Activated T-helper 1 cell treated with anti-CD3 and anti-CD28 coated beads, Interleukin-2, amount 50 U/mL, for 16 hours (primary cell): ENCODE data around the gene DDHD1.
"Not testable (repeated sequence)": the region's sequence is repeated elsewhere in the genome, so short reads cannot be mapped to it uniquely, and the experiment has no call there.

Source experiments
- DNase-seq, 2 donors: peaks; one replicate each; pipeline ENCODE4 v3.0.0-alpha.2; 2020; ENCODE audit warnings: low read depth in 1 of 2, low spot score in 1 of 2

The DDHD1 gene

GRCh38 chr14:53152887-53153701 lies at the start of gene DDHD1:
Gene DDHD1 (minus strand): TSS chr14:53153323. CDS start chr14:53153098, 225 bp downstream.
- peak; percentile 69 to 80 for DNase-seq

- no peak for DNase-seq
Measured at GRCh38 chr14:53195949-53196348, 42.8 kb upstream of the DDHD1 start.

- no peak for DNase-seq
Measured at GRCh38 chr14:53193193-53193592, 40.1 kb upstream of the DDHD1 start.

- no peak for DNase-seq
Measured at GRCh38 chr14:53192052-53192760, 39.1 kb upstream of the DDHD1 start.

GRCh38 chr14:53190938-53191337 lies 37.8 kb upstream of the DDHD1 start:
- peak in 1 of 2 donors; percentile 35 for DNase-seq

GRCh38 chr14:53187921-53188463 lies 34.9 kb upstream of the DDHD1 start:
- no peak for DNase-seq

GRCh38 chr14:53186532-53186931 lies 33.4 kb upstream of the DDHD1 start:
- no peak for DNase-seq

- DNase-seq = no peak
Measured at GRCh38 chr14:53183611-53184010, 30.5 kb upstream of the DDHD1 start.

GRCh38 chr14:53183056-53183455 lies 29.9 kb upstream of the DDHD1 start:
- DNase-seq = no peak

- peak in 1 of 2 donors; percentile 6 for DNase-seq
Measured at GRCh38 chr14:53181463-53182081, 28.4 kb upstream of the DDHD1 start.

- peak in 1 of 2 donors; percentile 35 for DNase-seq
Measured at GRCh38 chr14:53180272-53181221, 27.4 kb upstream of the DDHD1 start.

- DNase-seq = not testable (repeated sequence)
Measured at GRCh38 chr14:53179486-53180005, 26.4 kb upstream of the DDHD1 start.

GRCh38 chr14:53175375-53175774 lies 22.3 kb upstream of the DDHD1 start:
- no peak for DNase-seq

- no peak for DNase-seq
Measured at GRCh38 chr14:53174918-53175317, 21.8 kb upstream of the DDHD1 start.

GRCh38 chr14:53168786-53169185 lies 15.7 kb upstream of the DDHD1 start:
- no peak for DNase-seq

GRCh38 chr14:53167602-53168328 lies 14.6 kb upstream of the DDHD1 start:
- no peak for DNase-seq

- no peak for DNase-seq
Measured at GRCh38 chr14:53161758-53162435, 8.8 kb upstream of the DDHD1 start.

GRCh38 chr14:53156238-53156637 lies 3.1 kb upstream of the DDHD1 start:
- no peak for DNase-seq

GRCh38 chr14:53153702-53154112 lies 584 bp upstream of the DDHD1 start:
- DNase-seq = peak in 1 of 2 donors; percentile 3
